IMR-90 (cell line): Measurements from ENCODE around the gene CLIC5. TPM values are rescaled to one million over a fixed set of nuclear protein-coding genes. Genes with fewer than 3 reads are reported as not detected.

ENCODE experiments used
- ATAC-seq: fragments of 200-7000 bp; cut with Tn5 transposase; 2 replicates; pipeline ENCODE4 v1.9.1; 2020; ENCODE audit warnings: low read depth, mild to moderate bottlenecking, moderate library complexity
- BruUV-seq: library from RNA; stranded (reverse); fragments of 400-500 nt; replicated peaks from 2 replicates; lab custom pipeline; 2021; lab: Mats Ljungman, UMichigan
- CTCF ChIA-PET: fragments of 300-600 bp; formaldehyde crosslinking; extraction: SDS; loops from one replicate; lab custom pipeline; 2021; ENCODE audit warnings: antibody characterized with exemption; lab: Yijun Ruan, JAX
- POLR2A ChIA-PET: fragments of 300-600 bp; sonication (Branson Sonifier 250); formaldehyde crosslinking; loops from one replicate; lab custom pipeline; 2022; ENCODE audit warnings: antibody characterized with exemption; ENCODE audit not compliant: unreplicated experiment; lab: Charles Lee
- DNase-seq: peaks from one replicate; pipeline ENCODE4 v3.0.0; 2013
- H2AFZ ChIP-seq: replicated peaks from 2 replicates; pipeline ENCODE3; 2013; ENCODE audit warnings: low read length, mild to moderate bottlenecking; ENCODE audit not compliant: poor library complexity
- H2AK5ac ChIP-seq: 2 replicates; pipeline ENCODE4 v1.6.1; 2013; ENCODE audit warnings: low read depth, low read length, inconsistent platforms
- H2AK9ac ChIP-seq: replicated peaks from 2 replicates; pipeline ENCODE3; 2013; ENCODE audit warnings: mild to moderate bottlenecking, low read depth, low read length, moderate library complexity; ENCODE audit not compliant: poor library complexity
- H2BK120ac ChIP-seq: 2 replicates; pipeline ENCODE4 v1.6.1; 2013; ENCODE audit warnings: low read depth, low read length, inconsistent platforms
- H2BK15ac ChIP-seq: 3 replicates; pipeline ENCODE4 v1.6.1; 2013; ENCODE audit warnings: low read depth, low read length, inconsistent platforms
- H2BK20ac ChIP-seq: 2 replicates; pipeline ENCODE4 v1.6.1; 2013; ENCODE audit warnings: low read depth, mild to moderate bottlenecking, inconsistent platforms, low read length, moderate library complexity
- H2BK5ac ChIP-seq: 2 replicates; pipeline ENCODE4 v1.6.1; 2013; ENCODE audit warnings: mild to moderate bottlenecking, low read depth, low read length, inconsistent platforms; ENCODE audit not compliant: poor library complexity, severe bottlenecking
- H3K14ac ChIP-seq: replicated peaks from 2 replicates; pipeline ENCODE4 v1.6.1; 2013; ENCODE audit warnings: low read depth, low read length, inconsistent platforms
- H3K18ac ChIP-seq: 2 replicates; pipeline ENCODE4 v1.6.1; 2013; ENCODE audit warnings: low read depth, low read length, control low read depth
- H3K23ac ChIP-seq: 2 replicates; pipeline ENCODE4 v1.6.1; 2013; ENCODE audit warnings: low read depth, low read length, inconsistent platforms
- H3K27ac ChIP-seq: 2 replicates; pipeline ENCODE4 v1.5.1; 2013; ENCODE audit warnings: mild to moderate bottlenecking, control low read depth, low read length; ENCODE audit not compliant: insufficient read depth
- H3K27me3 ChIP-seq: 2 replicates; pipeline ENCODE4 v1.6.1; 2013; ENCODE audit warnings: low read length; ENCODE audit not compliant: control insufficient read depth, insufficient read depth
- H3K36me3 ChIP-seq: 2 replicates; pipeline ENCODE4 v1.6.1; 2013; ENCODE audit warnings: low read length, mixed read lengths; ENCODE audit not compliant: control insufficient read depth, insufficient read depth
- H3K4ac ChIP-seq: 2 replicates; pipeline ENCODE4 v1.6.1; 2013; ENCODE audit warnings: low read depth, low read length, inconsistent platforms
- H3K4me1 ChIP-seq: 2 replicates; pipeline ENCODE4 v1.6.1; 2013; ENCODE audit warnings: low read length, mixed read lengths; ENCODE audit not compliant: control insufficient read depth, insufficient read depth
- H3K4me2 ChIP-seq: 2 replicates; pipeline ENCODE4 v1.6.1; 2013; ENCODE audit warnings: low read depth, mild to moderate bottlenecking, control low read depth, low read length, moderate library complexity
- H3K4me3 ChIP-seq: 2 replicates; pipeline ENCODE4 v1.5.1; 2013; ENCODE audit warnings: low read depth, mild to moderate bottlenecking, control low read depth, low read length, moderate library complexity; ENCODE audit not compliant: insufficient read depth
- H3K56ac ChIP-seq: 2 replicates; pipeline ENCODE4 v1.6.1; 2013; ENCODE audit warnings: low read length, inconsistent platforms; ENCODE audit not compliant: insufficient read depth; ENCODE audit errors: extremely low read depth
- H3K79me1 ChIP-seq, 2 experiments: 2 replicates each; pipeline ENCODE4 v1.6.1; 2013; ENCODE audit warnings: low read length in 2 of 2, inconsistent platforms in 1 of 2, low read depth in 1 of 2
- H3K9ac ChIP-seq: 2 replicates; pipeline ENCODE4 v1.6.1; 2013; ENCODE audit warnings: low read depth, low read length, control low read depth
- H3K9me1 ChIP-seq: 2 replicates; pipeline ENCODE4 v1.6.1; 2013; ENCODE audit warnings: low read length, inconsistent platforms; ENCODE audit not compliant: insufficient read depth
- H3K9me3 ChIP-seq: 2 replicates; pipeline ENCODE4 v1.6.1; 2013; ENCODE audit warnings: low read length; ENCODE audit not compliant: control insufficient read depth, insufficient read depth
- H4K20me1 ChIP-seq: 2 replicates; pipeline ENCODE4 v1.6.1; 2013; ENCODE audit warnings: low read length, inconsistent platforms; ENCODE audit not compliant: insufficient read depth
- H4K5ac ChIP-seq: 2 replicates; pipeline ENCODE4 v1.6.1; 2013; ENCODE audit warnings: mild to moderate bottlenecking, low read depth, low read length, control low read depth
- H4K8ac ChIP-seq, 2 experiments: 2 replicates each; pipeline ENCODE4 v1.6.1; 2013; ENCODE audit warnings: low read depth in 2 of 2, low read length in 2 of 2, control low read depth in 1 of 2, inconsistent platforms in 1 of 2
- H4K91ac ChIP-seq: 2 replicates; pipeline ENCODE4 v1.6.1; 2013; ENCODE audit warnings: low read depth, low read length, inconsistent platforms; ENCODE audit not compliant: insufficient read depth
- BHLHE40 ChIP-seq: fragments of 150-350 bp; IDR thresholded peaks from 2 replicates; pipeline ENCODE4 v1.6.1; 2016; ENCODE audit warnings: mild to moderate bottlenecking, low read depth, low read length
- CEBPB ChIP-seq: IDR thresholded peaks from 2 replicates; pipeline ENCODE4 v1.6.1; 2012; ENCODE audit warnings: low read depth, low read length, improper control_type of control experiment
- FOS ChIP-seq: fragments of 150-350 bp; IDR thresholded peaks from 2 replicates; pipeline ENCODE4 v1.6.1; 2016; ENCODE audit warnings: low read depth, low read length
- MXI1 ChIP-seq: IDR thresholded peaks from 2 replicates; pipeline ENCODE4 v1.6.1; 2012; ENCODE audit warnings: low read depth, mild to moderate bottlenecking, low read length, moderate library complexity, borderline replicate concordance
- NFE2L2 ChIP-seq: fragments of 150-350 bp; IDR thresholded peaks from 2 replicates; pipeline ENCODE4 v1.6.1; 2016; ENCODE audit warnings: low read depth, mild to moderate bottlenecking, low read length
- POLR2A ChIP-seq: IDR thresholded peaks from 2 replicates; pipeline ENCODE4 v1.6.1; 2012; ENCODE audit warnings: mild to moderate bottlenecking, low read depth, low read length
- RAD21 ChIP-seq: IDR thresholded peaks from 2 replicates; pipeline ENCODE4 v1.6.1; 2012; ENCODE audit warnings: low read length, improper control_type of control experiment
- RCOR1 ChIP-seq: IDR thresholded peaks from 2 replicates; pipeline ENCODE4 v1.6.1; 2012; ENCODE audit warnings: mild to moderate bottlenecking, low read length, improper control_type of control experiment; ENCODE audit not compliant: insufficient replicate concordance
- RFX5 ChIP-seq: IDR thresholded peaks from 2 replicates; pipeline ENCODE4 v1.8.0; 2012; ENCODE audit warnings: low read depth, mild to moderate bottlenecking, low read length, moderate library complexity
- SMC3 ChIP-seq: fragments of 150-350 bp; IDR thresholded peaks from 2 replicates; pipeline ENCODE4 v1.6.1; 2016; ENCODE audit warnings: low read depth, mild to moderate bottlenecking, antibody characterized with exemption, low read length, moderate library complexity
- dilution Hi-C: fragments of 300-500 bp; cut with HindIII; formaldehyde crosslinking; loops from one replicate; pipeline ENCODE4 v1.14.3; 2018; ENCODE audit warnings: low sequenced_read_pairs; ENCODE audit not compliant: unreplicated experiment
- in situ Hi-C: fragments of 300-500 bp; cut with MboI; formaldehyde crosslinking; loops from 3 replicates; pipeline ENCODE4 v1.14.3; 2019; ENCODE audit warnings: low sequenced_read_pairs, inconsistent platforms, mixed read lengths
- intact Hi-C: fragments of 100-400 bp; cut with micrococcal nuclease; formaldehyde crosslinking; loops from 2 replicates; pipeline ENCODE4 v1.10.0; 2022
- polyA plus RNA-seq, 3 experiments: library from polyadenylated mRNA; depleted of rRNA; stranded (reverse); fragments of >200 nt; gene quantifications; 2 replicates each; pipeline ENCODE4 v1.2.3, GENCODE V29; 2012; ENCODE audit warnings: low replicate concordance in 1 of 3
- total RNA-seq: library from RNA; depleted of rRNA; stranded (reverse); fragments of >200 nt; gene quantifications from 2 replicates; pipeline ENCODE4 v1.2.3, GENCODE V29; 2012
- TF ChIP-seq, protein P1 (sequence below): fragments of 150-350 bp; IDR thresholded peaks from 2 replicates; pipeline ENCODE4 v1.6.1; 2016; ENCODE audit warnings: low read depth, mild to moderate bottlenecking, low read length, moderate library complexity, borderline replicate concordance

CLIC5 gene
- total and polyA plus RNA-seq, 2 of the 4 experiments (the other 2 are of a cell fraction) = not detected

DNA sequence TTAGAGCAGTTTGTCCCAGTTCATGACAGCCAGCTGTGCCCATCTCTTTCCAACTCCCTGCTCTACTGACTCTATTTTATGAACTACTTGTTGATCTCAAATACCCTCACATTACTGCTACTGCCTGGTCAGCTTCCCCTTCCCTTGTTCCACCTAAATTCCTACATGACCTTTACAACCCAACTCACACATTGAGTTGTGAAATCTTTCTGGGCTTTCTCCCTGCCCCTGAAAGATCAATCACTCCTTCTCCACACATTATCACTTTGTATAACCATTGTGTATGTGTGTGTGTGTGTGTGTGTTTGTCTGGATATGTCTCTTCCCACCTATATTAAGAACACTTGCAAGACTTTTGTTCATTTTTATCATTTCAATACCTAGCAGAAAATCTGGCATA is 42.1 kb upstream of the CLIC5 start:
- Histone ChIP-seq H2AFZ (no peak overlapping the region), H3K18ac (no peak overlapping the region), H2AK5ac (no peak overlapping the region), H4K5ac (no peak overlapping the region), H2BK120ac (no peak overlapping the region), H3K9me1 (no peaks in the 10 kb centered on the region), H3K79me1 (no peaks in the 10 kb centered on the region), H2BK15ac (no peak overlapping the region), H4K20me1 (no peaks in the 10 kb centered on the region), H3K4ac (no peak overlapping the region), H3K56ac (no peak overlapping the region), H2AK9ac (no peak overlapping the region), H2BK5ac (no peak overlapping the region), H3K27ac (no peak overlapping the region), H4K91ac (no peak overlapping the region), H2BK20ac (no peak overlapping the region), H3K36me3 (no peaks in the 10 kb centered on the region), H3K4me2 (no peak overlapping the region), H4K8ac (no peak overlapping the region), H3K4me1 (no peaks in the 10 kb centered on the region), H3K9ac (no peak overlapping the region), H3K9me3 (no peaks in the 10 kb centered on the region), H3K14ac (no peak overlapping the region), H3K27me3 (no peaks in the 10 kb centered on the region), H3K23ac (no peak overlapping the region), H3K4me3 (no peak overlapping the region)
- in situ Hi-C loops (no loop called here), intact Hi-C loops (no loop called here), dilution Hi-C loops (no loop called here)
- CTCF ChIA-PET = no interaction called here
- DNase-seq (no peak), ATAC-seq (no peak)
- POLR2A ChIA-PET = no interaction called here
- TF ChIP-seq RFX5 = no peak
- no peak for TF ChIP-seq POLR2A
- TF ChIP-seq MXI1 = no peak
- no peak for TF ChIP-seq CEBPB
- TF ChIP-seq FOS = no peak
- no peak for TF ChIP-seq RCOR1
- no peak for TF ChIP-seq SMC3
- no peak for TF ChIP-seq NFE2L2
- TF ChIP-seq RAD21 = no peak
- no peak for TF ChIP-seq BHLHE40
- TF ChIP-seq, protein P1, sequence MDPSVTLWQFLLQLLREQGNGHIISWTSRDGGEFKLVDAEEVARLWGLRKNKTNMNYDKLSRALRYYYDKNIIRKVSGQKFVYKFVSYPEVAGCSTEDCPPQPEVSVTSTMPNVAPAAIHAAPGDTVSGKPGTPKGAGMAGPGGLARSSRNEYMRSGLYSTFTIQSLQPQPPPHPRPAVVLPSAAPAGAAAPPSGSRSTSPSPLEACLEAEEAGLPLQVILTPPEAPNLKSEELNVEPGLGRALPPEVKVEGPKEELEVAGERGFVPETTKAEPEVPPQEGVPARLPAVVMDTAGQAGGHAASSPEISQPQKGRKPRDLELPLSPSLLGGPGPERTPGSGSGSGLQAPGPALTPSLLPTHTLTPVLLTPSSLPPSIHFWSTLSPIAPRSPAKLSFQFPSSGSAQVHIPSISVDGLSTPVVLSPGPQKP = no peak
- no TSS peak for BruUV-seq
